Stimulated activated CD8-positive, alpha-beta memory T cell treated with anti-CD3 and anti-CD28 coated beads, Interleukin-7, amount 100 ng/mL, for 24 hours (primary cell): ENCODE results near the gene INPP4B.

Experiments
- DNase-seq: peaks from one replicate; pipeline ENCODE4 v3.0.0-alpha.2; 2020; ENCODE audit warnings: low read depth

Gene INPP4B

GRCh38 chr4:142574306-142574705 is 271.8 kb downstream of the INPP4B start:
- DNase-seq, result no peak

DNA sequence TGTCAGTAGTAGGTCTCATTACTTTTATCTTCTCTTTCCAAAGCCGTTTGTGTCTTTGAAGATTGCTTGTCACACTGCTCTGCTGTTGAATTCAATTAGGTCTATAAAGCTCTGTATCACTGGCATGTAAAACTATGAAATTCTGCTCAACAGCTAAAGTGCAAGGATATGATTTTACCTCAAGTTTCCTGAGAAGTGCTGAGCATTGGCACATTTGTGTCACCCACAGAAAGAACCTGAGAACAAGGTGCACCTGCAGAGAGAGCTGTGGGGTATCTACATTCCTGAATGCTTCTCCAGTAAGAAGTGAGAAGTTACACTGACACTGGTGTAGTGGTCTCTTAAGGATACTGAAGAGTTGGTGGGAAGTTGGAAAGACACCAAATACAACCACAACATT is 274.0 kb downstream of the INPP4B start:
- DNase-seq, result no peak

GRCh38 chr4:142567620-142568451 is 278.3 kb downstream of the INPP4B start:
- DNase-seq, result no peak

DNA sequence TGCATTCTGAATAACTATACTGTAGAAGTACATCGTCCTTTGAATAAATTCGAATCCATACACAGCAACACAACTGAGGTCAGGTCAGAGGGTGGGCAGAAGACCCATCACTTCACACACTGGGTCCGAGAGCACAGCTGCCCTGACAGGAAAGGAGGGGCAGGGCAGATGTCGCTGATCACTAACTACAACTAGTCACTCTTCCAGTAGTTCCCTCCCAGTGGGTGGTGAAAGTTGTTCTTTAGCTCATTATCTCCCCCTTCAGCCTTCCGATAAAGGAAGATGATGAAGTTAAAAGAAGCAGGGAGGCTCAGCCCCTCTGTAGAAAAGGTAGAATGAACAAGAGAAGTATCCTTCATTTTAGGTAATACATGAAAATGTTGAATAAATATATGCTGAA is 278.9 kb downstream of the INPP4B start:
- no peak for DNase-seq

DNA sequence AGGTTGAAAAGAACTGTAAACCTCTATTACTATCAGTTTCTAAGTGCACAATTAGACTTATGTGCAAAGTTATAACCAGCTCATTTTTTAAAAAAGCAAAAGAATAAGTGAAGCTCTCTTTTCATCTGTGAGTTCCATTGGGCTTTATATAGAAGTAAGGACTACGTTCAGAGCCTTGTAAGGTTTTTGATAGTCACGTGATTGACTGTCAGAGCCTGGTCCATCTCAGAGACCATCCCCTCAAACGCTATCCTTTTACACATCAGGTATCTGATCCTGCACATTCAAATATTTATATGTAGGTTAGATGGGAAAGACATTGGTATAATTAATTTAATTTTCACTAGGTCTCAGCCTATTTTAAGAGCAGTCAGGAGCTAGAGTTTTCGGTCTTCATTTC is 279.3 kb downstream of the INPP4B start:
- no peak for DNase-seq

DNA sequence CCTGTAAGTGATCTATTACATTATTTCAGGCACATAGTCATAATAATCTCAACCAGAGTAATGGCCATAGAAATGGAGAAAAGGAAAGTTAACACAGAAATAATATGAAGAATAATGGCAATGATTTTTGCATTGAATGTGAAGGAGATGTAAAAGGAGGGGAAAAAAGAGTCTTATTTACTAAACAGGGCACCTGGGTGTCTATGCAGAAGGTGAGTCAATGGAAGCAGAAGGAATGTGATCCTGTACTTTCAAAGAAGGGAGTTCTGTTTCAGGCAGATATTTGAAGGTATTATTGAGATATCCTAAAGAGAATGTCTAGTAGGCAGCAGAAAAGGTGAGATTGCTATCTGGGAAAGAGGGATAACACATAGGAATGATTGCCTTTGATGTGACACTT is 279.9 kb downstream of the INPP4B start:
- no peak for DNase-seq

DNA sequence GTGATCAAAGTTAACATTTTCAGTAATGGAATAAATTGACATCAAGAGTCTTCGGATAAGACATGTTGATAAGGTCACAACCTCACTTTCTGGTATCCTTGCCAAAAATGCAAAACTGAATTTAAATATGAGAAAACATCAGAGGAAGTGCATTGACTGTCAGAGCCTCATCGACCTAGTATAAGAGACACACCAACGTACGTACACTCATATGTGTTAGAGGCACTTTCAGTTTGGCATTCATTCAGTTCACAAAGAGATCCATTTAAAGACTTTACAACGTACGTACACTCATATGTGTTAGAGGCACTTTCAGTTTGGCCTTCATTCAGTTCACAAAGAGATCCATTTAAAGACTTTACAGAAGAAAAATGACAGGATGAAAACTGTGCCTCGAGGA is 280.3 kb downstream of the INPP4B start:
- DNase-seq, result no peak

- no peak for DNase-seq
Measured at GRCh38 chr4:142563682-142564291, 282.3 kb downstream of the INPP4B start.

GRCh38 chr4:142559986-142560385 is 286.1 kb downstream of the INPP4B start:
- no peak for DNase-seq

DNA sequence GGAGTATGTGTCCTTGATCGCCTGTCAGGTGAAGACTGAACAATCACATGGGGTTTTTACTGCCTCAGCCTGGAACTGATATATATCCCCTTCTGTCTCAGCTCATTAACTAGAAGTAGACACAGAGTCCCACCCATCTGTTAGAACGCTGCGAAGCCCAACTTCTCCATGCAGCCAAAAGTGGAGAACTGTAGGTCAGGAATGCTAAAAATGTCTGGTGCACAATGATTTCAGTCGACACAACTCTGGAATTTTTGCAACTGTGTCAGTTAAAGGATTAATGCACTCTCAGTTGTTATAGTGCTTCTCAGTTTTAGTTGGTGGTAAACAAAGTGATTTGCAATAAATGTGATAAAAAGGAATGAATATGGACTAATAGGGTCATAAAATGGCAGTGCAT is 287.2 kb downstream of the INPP4B start:
- DNase-seq, result no peak

- DNase-seq, result no peak
Measured at GRCh38 chr4:142557239-142557801, 288.8 kb downstream of the INPP4B start.

- no peak for DNase-seq
Measured at GRCh38 chr4:142556570-142557238, 289.4 kb downstream of the INPP4B start.

DNA sequence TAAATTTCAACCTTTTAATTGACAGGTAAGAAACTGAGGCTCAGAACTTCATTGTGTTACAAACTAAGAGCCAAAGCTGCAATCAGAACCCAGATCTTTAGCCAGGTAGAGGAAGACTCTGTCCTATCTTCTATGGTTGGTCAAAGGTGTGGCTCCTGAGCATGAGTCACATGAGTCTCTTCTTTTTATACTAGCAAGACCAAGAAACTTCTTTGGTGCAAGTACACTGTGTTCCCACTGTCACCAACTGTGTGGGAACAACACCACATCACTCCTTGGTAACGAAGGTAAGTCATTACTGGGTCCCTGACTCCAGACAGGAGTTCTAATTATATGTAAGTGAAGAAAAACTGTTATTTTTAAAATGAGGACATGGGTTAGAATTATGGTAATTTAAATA is 290.1 kb downstream of the INPP4B start:
- DNase-seq, result no peak

DNA sequence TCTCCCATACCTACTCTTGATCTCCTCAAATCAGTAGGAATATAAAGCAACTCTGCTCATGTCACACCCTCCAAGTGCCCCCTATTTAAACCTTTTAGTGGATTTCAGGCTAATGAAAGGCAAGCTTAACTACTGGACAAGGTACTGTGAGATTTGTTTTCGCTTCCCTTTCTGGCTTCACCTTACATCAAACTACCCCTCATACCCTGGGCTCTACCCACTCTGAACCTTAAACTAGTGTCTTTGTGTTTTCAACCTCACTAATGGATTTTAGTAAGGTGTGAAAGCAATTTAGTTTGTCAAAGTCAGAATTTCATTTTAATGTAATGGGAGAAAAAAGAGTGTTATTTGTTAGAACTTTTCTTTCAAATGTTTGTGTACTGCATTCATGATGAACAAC is 291.7 kb downstream of the INPP4B start:
- no peak for DNase-seq

GRCh38 chr4:142551517-142552305 is 294.4 kb downstream of the INPP4B start:
- no peak for DNase-seq

- no peak for DNase-seq
Measured at GRCh38 chr4:142550965-142551364, 295.1 kb downstream of the INPP4B start.

GRCh38 chr4:142549726-142550463 is 296.2 kb downstream of the INPP4B start:
- no peak for DNase-seq

DNA sequence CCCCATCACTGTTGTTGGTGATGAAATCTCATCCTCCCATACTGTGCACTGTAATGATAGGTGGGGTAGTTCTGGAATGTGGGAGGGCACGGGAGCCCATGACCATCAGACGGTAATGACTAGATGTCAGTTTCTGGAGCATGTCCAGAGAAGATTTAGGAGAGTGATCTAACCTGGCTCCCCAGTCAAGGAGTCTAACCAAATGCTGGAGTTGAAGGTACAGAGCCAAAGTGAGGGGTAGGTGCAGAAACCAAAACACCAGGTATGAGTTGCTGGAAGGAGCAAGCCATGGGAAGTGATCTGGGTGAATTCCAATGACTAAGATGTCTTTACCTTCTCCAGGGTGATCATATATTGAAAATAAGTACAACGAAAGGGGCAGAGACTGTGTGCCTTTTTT is 296.9 kb downstream of the INPP4B start:
- DNase-seq, result no peak

DNA sequence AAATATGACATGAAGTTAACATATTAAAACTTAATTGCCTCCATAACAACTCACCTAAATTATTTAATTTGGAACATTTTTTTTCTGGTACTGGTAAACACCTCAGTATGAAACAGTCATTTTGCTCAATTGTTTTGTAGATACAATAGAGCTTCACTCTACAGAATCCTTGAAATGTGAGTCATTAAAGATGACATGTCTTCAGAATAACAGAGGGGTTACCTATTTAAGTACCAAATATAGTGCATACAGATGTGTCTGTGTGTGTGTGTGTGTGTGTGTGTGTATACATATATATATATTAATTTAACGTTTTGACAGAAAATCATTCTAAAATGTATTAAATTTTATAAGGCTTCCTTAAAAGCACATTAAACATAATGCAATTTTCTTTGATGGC is 297.6 kb downstream of the INPP4B start:
- DNase-seq, result no peak

- no peak for DNase-seq
Measured at GRCh38 chr4:142547974-142548373, 298.1 kb downstream of the INPP4B start.

- no peak for DNase-seq
Measured at GRCh38 chr4:142544594-142544993, 301.5 kb downstream of the INPP4B start.
